ENCODE results near the gene EEIG1. TPM values are rescaled to one million over a fixed set of nuclear protein-coding genes. Genes with fewer than 3 reads are reported as not detected.

The EEIG1 gene
- total RNA-seq, 1 experiment from 2014 or later: 52.3 TPM

DNA sequence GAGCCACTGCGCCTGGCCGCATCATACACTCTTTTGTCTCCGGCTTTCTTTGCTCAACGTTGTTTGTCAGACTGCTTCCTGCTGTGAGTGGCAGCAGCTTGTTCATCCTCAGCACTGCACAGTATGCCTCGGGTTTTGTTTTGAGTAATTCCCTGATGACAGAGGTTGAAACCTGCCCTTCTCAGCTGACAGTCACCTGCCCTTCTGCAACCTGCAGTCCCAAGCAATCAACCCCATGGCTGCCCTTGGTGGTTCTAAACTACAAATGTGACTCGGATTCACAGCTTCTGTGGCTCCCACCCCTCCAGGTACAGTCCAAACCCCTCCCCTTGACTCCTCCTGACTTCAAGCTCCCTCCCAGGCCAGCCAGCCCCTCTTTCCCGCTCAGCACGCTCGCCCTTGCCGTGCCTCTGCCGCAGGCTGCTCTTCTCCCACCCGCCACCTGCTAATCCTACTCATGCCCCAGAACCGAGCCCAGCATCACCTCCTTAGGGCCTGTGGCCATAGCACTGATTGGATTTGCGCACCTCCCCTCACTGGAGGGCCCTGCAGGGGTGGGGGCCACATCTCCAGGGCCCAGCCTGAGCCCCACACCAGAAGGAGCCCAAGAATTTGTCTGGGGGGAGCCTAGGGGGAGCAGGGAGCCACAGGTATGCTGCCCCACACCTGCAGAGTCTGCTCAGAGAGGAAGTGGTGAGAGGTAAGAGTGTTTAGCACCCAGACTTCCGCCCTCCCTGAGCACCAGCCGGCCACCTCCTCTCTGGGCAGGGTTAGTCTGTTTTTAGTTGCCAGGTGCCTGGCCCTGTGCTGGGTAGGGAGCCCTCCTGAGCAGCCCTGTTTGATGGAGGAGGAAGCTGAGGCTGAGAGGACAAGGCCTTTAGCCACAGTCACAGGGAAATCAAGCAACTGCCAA is 10.1 kb downstream of the EEIG1 start:
- peaks cover 4% of the 10 kb centered on the region for H4K20me1 ChIP-seq (ENCODE audit: control insufficient read depth, insufficient read depth, insufficient read length)
- H3K18ac ChIP-seq (ENCODE audit: insufficient read length, low read depth, low read length): peak overlapping the region; percentile 35
- no peak overlapping the region for H3K4me2 ChIP-seq (ENCODE audit: insufficient read depth, insufficient read length, low read length)
- peak overlapping the region in 1 of 2 experiments; percentile 52; a peak in 2 of 5 replicates for H3K4me3 Mint-ChIP-seq
- H4K5ac ChIP-seq (ENCODE audit: insufficient read length, low read depth, low read length): no peak overlapping the region
- TF ChIP-seq, protein P1, sequence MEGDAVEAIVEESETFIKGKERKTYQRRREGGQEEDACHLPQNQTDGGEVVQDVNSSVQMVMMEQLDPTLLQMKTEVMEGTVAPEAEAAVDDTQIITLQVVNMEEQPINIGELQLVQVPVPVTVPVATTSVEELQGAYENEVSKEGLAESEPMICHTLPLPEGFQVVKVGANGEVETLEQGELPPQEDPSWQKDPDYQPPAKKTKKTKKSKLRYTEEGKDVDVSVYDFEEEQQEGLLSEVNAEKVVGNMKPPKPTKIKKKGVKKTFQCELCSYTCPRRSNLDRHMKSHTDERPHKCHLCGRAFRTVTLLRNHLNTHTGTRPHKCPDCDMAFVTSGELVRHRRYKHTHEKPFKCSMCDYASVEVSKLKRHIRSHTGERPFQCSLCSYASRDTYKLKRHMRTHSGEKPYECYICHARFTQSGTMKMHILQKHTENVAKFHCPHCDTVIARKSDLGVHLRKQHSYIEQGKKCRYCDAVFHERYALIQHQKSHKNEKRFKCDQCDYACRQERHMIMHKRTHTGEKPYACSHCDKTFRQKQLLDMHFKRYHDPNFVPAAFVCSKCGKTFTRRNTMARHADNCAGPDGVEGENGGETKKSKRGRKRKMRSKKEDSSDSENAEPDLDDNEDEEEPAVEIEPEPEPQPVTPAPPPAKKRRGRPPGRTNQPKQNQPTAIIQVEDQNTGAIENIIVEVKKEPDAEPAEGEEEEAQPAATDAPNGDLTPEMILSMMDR (conservative IDR thresholded peaks at IDR 0.05): no peak
- no CpG with 5 or more reads among the region's 16 CpGs for WGBS (ENCODE audit: extremely low coverage, insufficient read length, low lambda C conversion rate)
- H3K4ac ChIP-seq (ENCODE audit: low read depth, low read length): no peak overlapping the region
- no peak overlapping the region for H4K8ac ChIP-seq (replicated peaks; ENCODE audit: insufficient read length, low read depth, low read length)
- H3K79me1 ChIP-seq (ENCODE audit: insufficient read depth, low read depth, low read length, poor library complexity, severe bottlenecking): peaks cover 2% of the 10 kb centered on the region
- peak overlapping the region; percentile 73 to 82 (median 78) for H3K27ac Mint-ChIP-seq
- H3K79me2 ChIP-seq (ENCODE audit: insufficient read depth, low read length): peaks cover 45% of the 10 kb centered on the region; the same call in 1 of the 2 replicates
- no peak overlapping the region for H3K27ac ChIP-seq (ENCODE audit: insufficient read length, low read depth, low read length)
- no peaks in the 10 kb centered on the region for H3K27me3 ChIP-seq (ENCODE audit: insufficient read depth, low read length)
- no peak overlapping the region for H2BK12ac ChIP-seq (ENCODE audit: insufficient read length, low read depth, low read length)
- H2BK5ac ChIP-seq (ENCODE audit: insufficient read length, low read length): no peak overlapping the region
- H3K27me3 Mint-ChIP-seq (ENCODE audit: low read depth): no peaks in the 10 kb centered on the region; the same call in 1 of the 2 replicates
- no peak overlapping the region for H2BK15ac ChIP-seq (ENCODE audit: low read depth, low read length)
- no peaks in the 10 kb centered on the region for H3K23me2 ChIP-seq (ENCODE audit: insufficient read length, low read depth, low read length, poor library complexity, severe bottlenecking)
- H3K36me3 Mint-ChIP-seq (ENCODE audit: insufficient read depth in 1 of 3, low read depth in 3 of 3): peaks cover 0 to 10% (median 0%) of the 10 kb centered on the region in 3 experiments; a peak in 2 of 7 replicates
- no peak overlapping the region for H2AFZ ChIP-seq (ENCODE audit: low read length)
- no peaks in the 10 kb centered on the region for H3K9me3 ChIP-seq (ENCODE audit: control insufficient read depth, low read depth, low read length)
- H2BK120ac ChIP-seq (ENCODE audit: low read depth, low read length, poor library complexity, severe bottlenecking): no peak overlapping the region
- no peak overlapping the region for H2AK5ac ChIP-seq (ENCODE audit: insufficient read length, low read length)
- no peaks in the 10 kb centered on the region; a peak in 1 of 5 replicates for H3K9me3 Mint-ChIP-seq
- H3T11ph ChIP-seq (ENCODE audit: low read length): no peak overlapping the region
- peaks cover 69 to 84% of the 10 kb centered on the region in 2 experiments for H3K4me1 Mint-ChIP-seq
- H2BK20ac ChIP-seq (ENCODE audit: low read depth, low read length, poor library complexity, severe bottlenecking): no peak overlapping the region
- H3K9ac ChIP-seq (ENCODE audit: extremely low read depth, insufficient read length, low read length): no peak overlapping the region
- peaks cover 5% of the 10 kb centered on the region; the same call in 1 of the 2 replicates for H3K4me1 ChIP-seq (ENCODE audit: insufficient read depth, low read length)
- no peak for DNase-seq
- H4K91ac ChIP-seq (ENCODE audit: insufficient read length, low read depth, low read length): no peak overlapping the region
- H3K23ac ChIP-seq (ENCODE audit: insufficient read length, low read depth, low read length): no peak overlapping the region
- H3K14ac ChIP-seq (ENCODE audit: insufficient read depth, low read length): peak overlapping the region; percentile 5; the same call in 1 of the 2 replicates
- H3K56ac ChIP-seq (ENCODE audit: insufficient read length, low read depth, low read length): no peak overlapping the region

Measured in H9 (cell line).